Suprapubic skin (tissue), 4 donors: ENCODE data around the gene TBCEL. TPM values are rescaled to one million over a fixed set of nuclear protein-coding genes. Genes with fewer than 3 reads are reported as not detected.

Experiments
- DNase-seq, 2 donors: peaks; one replicate each; pipeline ENCODE4 v3.0.0-alpha.2; 2019; ENCODE audit warnings: low spot score in 2 of 2
- H3K27ac ChIP-seq: fragments of 200-600 bp; sonication (generic); one replicate; pipeline ENCODE4 v1.5.1; 2019
- H3K27me3 ChIP-seq: fragments of 200-600 bp; sonication (generic); one replicate; pipeline ENCODE4 v1.5.1; 2019
- H3K36me3 ChIP-seq: fragments of 200-600 bp; sonication (generic); one replicate; pipeline ENCODE4 v1.5.1; 2019
- H3K4me1 ChIP-seq: fragments of 200-600 bp; sonication (generic); one replicate; pipeline ENCODE4 v1.5.1; 2019
- H3K4me3 ChIP-seq: fragments of 200-600 bp; sonication (generic); one replicate; pipeline ENCODE4 v1.5.1; 2019; ENCODE audit warnings: mild to moderate bottlenecking
- H3K9me3 ChIP-seq: fragments of 200-600 bp; sonication (generic); one replicate; pipeline ENCODE4 v1.5.1; 2019
- CTCF ChIP-seq, 2 donors: fragments of 200-600 bp in 1 of 2; fragments of 450-650 bp in 1 of 2; sonication (generic) in 1 of 2; IDR thresholded peaks; one replicate each; pipeline ENCODE4 v1.5.1; 2016 to 2019; ENCODE audit warnings: antibody characterized with exemption in 2 of 2, mild to moderate bottlenecking in 1 of 2, moderate library complexity in 1 of 2
- EP300 ChIP-seq: sonication (generic); formaldehyde crosslinking; IDR thresholded peaks from one replicate; pipeline ENCODE4 v1.6.1; 2017; ENCODE audit warnings: antibody characterized with exemption
- POLR2A ChIP-seq, 2 donors: fragments of 450-650 bp; IDR thresholded peaks; one replicate each; pipeline ENCODE4 v1.6.1; 2017; ENCODE audit warnings: antibody characterized with exemption in 2 of 2, mild to moderate bottlenecking in 2 of 2, moderate library complexity in 2 of 2
- POLR2AphosphoS5 ChIP-seq, 3 donors: sonication (generic); formaldehyde crosslinking; IDR thresholded peaks; one replicate each; pipeline ENCODE4 v1.6.1; 2017; ENCODE audit warnings: antibody characterized with exemption in 3 of 3
- WGBS: methylation state at CpG from one replicate; pipeline ENCODE4 v1.1.5; 2018; 5-methylcytosine and 5-hydroxymethylcytosine counted together
- total RNA-seq, 4 donors: library from RNA; depleted of rRNA; stranded (reverse); fragments of >200 nt; gene quantifications; one replicate each; pipeline ENCODE4 v1.1.0, GENCODE V29; 2016

TBCEL gene
- total RNA-seq, 4 donors from 2014 or later = 5.7 to 14.2 (median 9.5) TPM

- Histone ChIP-seq H3K27me3 (no peaks in the 10 kb centered on the region), H3K4me3 (no peak overlapping the region), H3K36me3 (no peaks in the 10 kb centered on the region), H3K27ac (no peak overlapping the region), H3K4me1 (no peaks in the 10 kb centered on the region), H3K9me3 (peaks cover 3% of the 10 kb centered on the region)
- no peak for DNase-seq
- TF ChIP-seq POLR2A (IDR thresholded peaks at IDR 0.05) (no peak), EP300 (no peak), POLR2AphosphoS5 (IDR thresholded peaks at IDR 0.05) (no peak), CTCF (IDR thresholded peaks at IDR 0.05) (no peak)
- 92% methylated on average over 25 of the region's 30 CpGs for WGBS
Observed at GRCh38 chr11:121127809-121128208, 103.9 kb downstream of the TBCEL start.

GRCh38 chr11:121129362-121130340 is 105.7 kb downstream of the TBCEL start:
- 94% methylated on average over 28 of the region's 29 CpGs for WGBS
- TF ChIP-seq POLR2AphosphoS5 (IDR thresholded peaks at IDR 0.05) (no peak), EP300 (no peak), POLR2A (IDR thresholded peaks at IDR 0.05) (no peak), CTCF (IDR thresholded peaks at IDR 0.05) (no peak)
- Histone ChIP-seq H3K27ac (no peak overlapping the region), H3K9me3 (no peaks in the 10 kb centered on the region), H3K27me3 (no peaks in the 10 kb centered on the region), H3K36me3 (no peaks in the 10 kb centered on the region), H3K4me3 (no peak overlapping the region), H3K4me1 (no peaks in the 10 kb centered on the region)
- no peak for DNase-seq

GRCh38 chr11:121131656-121132055 is 107.8 kb downstream of the TBCEL start:
- H3K27me3 ChIP-seq = no peaks in the 10 kb centered on the region
- no peak overlapping the region for H3K27ac ChIP-seq
- no peak for TF ChIP-seq POLR2AphosphoS5 (IDR thresholded peaks at IDR 0.05)
- TF ChIP-seq EP300 = no peak
- no peak for TF ChIP-seq CTCF (IDR thresholded peaks at IDR 0.05)
- no peak for TF ChIP-seq POLR2A (IDR thresholded peaks at IDR 0.05)
- H3K9me3 ChIP-seq = no peaks in the 10 kb centered on the region
- WGBS = 86% methylated on average over 6 of the region's 6 CpGs
- H3K36me3 ChIP-seq = no peaks in the 10 kb centered on the region
- DNase-seq = no peak
- H3K4me1 ChIP-seq = no peaks in the 10 kb centered on the region
- no peak overlapping the region for H3K4me3 ChIP-seq

GRCh38 chr11:121132211-121132976 is 108.5 kb downstream of the TBCEL start:
- H3K36me3 ChIP-seq = no peaks in the 10 kb centered on the region
- no peak for DNase-seq
- TF ChIP-seq POLR2A (IDR thresholded peaks at IDR 0.05) = no peak
- no peak for TF ChIP-seq POLR2AphosphoS5 (IDR thresholded peaks at IDR 0.05)
- TF ChIP-seq CTCF (IDR thresholded peaks at IDR 0.05) = no peak
- TF ChIP-seq EP300 = no peak
- no peaks in the 10 kb centered on the region for H3K27me3 ChIP-seq
- whole genome bisulfite sequencing = 75% methylated on average over 13 of the region's 13 CpGs
- H3K4me3 ChIP-seq = no peak overlapping the region
- H3K9me3 ChIP-seq = no peaks in the 10 kb centered on the region
- H3K27ac ChIP-seq = no peak overlapping the region
- H3K4me1 ChIP-seq = no peaks in the 10 kb centered on the region
